Activated naive CD8-positive, alpha-beta T cell treated with anti-CD3 and anti-CD28 coated beads, Interleukin-2, amount 50 U/mL, for 24 hours (primary cell): Measurements from ENCODE around the gene ZNF121.
"Not testable (repeated sequence)": the region's sequence is repeated elsewhere in the genome, so short reads cannot be mapped to it uniquely, and the experiment has no call there.

Experiments
- ATAC-seq: fragments of 150-1000 bp; cut with Tn5 transposase; one replicate; pipeline ENCODE4 v1.10.0; 2021
- DNase-seq: peaks from one replicate; pipeline ENCODE4 v3.0.0; 2021
- H3K27ac Mint-ChIP-seq: one replicate; pipeline ENCODE4 v1.8.0; 2021; ENCODE audit warnings: mild to moderate bottlenecking, mixed read lengths
- H3K27me3 Mint-ChIP-seq: one replicate; pipeline ENCODE4 v1.8.0; 2021; ENCODE audit warnings: mixed read lengths
- H3K36me3 Mint-ChIP-seq: one replicate; pipeline ENCODE4 v1.8.0; 2021; ENCODE audit warnings: low read depth, mixed read lengths
- H3K4me1 Mint-ChIP-seq: one replicate; pipeline ENCODE4 v1.8.0; 2021; ENCODE audit warnings: mixed read lengths
- H3K4me3 Mint-ChIP-seq: one replicate; pipeline ENCODE4 v1.8.0; 2021; ENCODE audit warnings: mild to moderate bottlenecking, moderate library complexity, mixed read lengths
- H3K9me3 Mint-ChIP-seq: one replicate; pipeline ENCODE4 v1.8.0; 2021; ENCODE audit warnings: mixed read lengths

ZNF121 gene

DNA sequence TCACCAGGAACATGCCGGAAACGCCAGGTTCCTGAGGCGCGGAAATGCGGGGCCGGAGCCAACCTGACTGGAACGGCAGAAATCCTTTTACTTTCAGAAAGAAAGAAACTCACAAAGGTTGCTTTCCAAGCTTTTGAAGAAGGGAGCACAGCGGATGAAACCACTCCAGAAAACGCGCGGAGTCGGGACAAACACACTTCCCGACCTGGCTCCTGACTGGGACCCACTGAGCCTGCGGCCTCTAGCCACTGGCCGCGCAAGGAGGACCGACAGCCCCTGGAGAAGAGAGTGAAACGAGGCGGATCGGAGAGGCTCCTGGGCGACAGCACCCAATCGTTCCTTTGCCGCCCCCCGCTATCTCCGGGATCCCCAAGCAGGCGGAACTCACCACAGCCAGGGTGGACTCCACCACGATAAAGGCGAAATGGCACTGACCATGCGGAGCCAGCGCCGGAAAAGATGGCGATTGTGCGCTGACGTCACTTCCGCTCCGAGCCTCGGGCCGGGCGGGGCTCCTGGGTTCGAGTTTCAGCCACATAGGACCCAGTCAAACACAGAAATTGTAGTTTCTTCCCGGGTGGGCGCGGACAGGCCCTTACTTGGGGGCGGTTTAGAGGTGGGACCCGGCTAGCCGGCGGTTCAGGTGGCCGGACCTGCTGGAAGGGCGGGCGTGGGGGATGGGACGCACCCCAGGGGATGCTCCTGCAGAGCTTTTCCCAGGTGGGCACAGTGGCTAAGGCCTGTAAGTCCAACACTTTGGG is at the start of gene ZNF121:
TSS of gene ZNF121 (minus strand) at position 432 of the 761 bp plus-strand sequence. CDS start 16,407 bp downstream, outside the sequence.
- Mint-ChIP-seq H3K9me3 (peaks cover 10% of the 10 kb centered on the region), H3K36me3 (peaks cover 44% of the 10 kb centered on the region), H3K4me1 (peaks cover 38% of the 10 kb centered on the region), H3K27ac (peak within 1 kb of the TSS; percentile 94), H3K4me3 (peak within 1 kb of the TSS; percentile 91), H3K27me3 (peaks cover 9% of the 10 kb centered on the region)
- DNase-seq (peak; percentile 90), ATAC-seq (peak; percentile 92)

DNA sequence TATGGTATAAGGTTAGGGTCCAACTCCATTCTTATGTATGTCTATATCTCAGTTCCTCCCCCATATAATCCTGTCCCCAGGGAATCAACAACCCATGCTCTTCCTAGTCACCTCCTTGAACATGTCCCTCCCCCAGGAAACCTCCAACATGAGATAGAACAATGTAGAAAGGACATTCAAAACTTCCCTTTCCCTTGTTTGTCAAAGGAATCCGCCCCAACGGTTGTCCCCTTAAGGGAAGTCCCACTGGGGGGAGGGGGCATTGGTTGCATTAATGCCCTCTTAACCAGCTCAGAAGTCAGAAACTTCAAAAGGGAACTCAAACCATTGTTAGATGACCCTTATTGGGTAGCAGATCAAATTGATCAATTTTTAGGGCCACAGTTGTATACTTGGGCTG is 43.6 kb upstream of the ZNF121 start:
- Mint-ChIP-seq H3K36me3 (peaks cover 12% of the 10 kb centered on the region), H3K27me3 (no peaks in the 10 kb centered on the region), H3K4me1 (peaks cover 6% of the 10 kb centered on the region), H3K9me3 (no peaks in the 10 kb centered on the region), H3K27ac (no peak overlapping the region), H3K4me3 (no peak overlapping the region)
- ATAC-seq (no peak), DNase-seq (no peak)

DNA sequence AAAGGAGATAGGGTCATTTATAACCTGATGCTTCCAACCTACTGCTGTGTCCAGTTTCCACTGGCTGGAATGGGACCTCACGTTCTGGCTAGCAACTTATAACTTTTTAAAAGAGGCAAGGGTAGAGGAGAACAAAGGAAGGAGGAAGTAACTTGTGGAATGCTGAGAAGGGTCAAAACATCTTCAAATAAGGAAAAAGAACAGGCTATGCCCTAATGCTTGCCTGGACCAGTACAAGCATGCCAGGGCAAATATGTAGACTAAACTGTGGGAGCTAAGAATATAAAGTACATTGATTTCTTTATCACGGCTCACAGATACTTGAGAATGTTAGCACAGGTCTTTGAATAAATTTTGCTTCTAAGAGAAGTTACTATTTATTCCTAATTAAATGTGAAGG is 38.2 kb upstream of the ZNF121 start:
- peaks cover 3% of the 10 kb centered on the region for H3K27me3 Mint-ChIP-seq
- H3K4me1 Mint-ChIP-seq = peaks cover 27% of the 10 kb centered on the region
- no peak for ATAC-seq
- H3K9me3 Mint-ChIP-seq = no peaks in the 10 kb centered on the region
- H3K4me3 Mint-ChIP-seq = peak overlapping the region; percentile 33
- H3K27ac Mint-ChIP-seq = no peak overlapping the region
- DNase-seq = no peak
- peaks cover 32% of the 10 kb centered on the region for H3K36me3 Mint-ChIP-seq

DNA sequence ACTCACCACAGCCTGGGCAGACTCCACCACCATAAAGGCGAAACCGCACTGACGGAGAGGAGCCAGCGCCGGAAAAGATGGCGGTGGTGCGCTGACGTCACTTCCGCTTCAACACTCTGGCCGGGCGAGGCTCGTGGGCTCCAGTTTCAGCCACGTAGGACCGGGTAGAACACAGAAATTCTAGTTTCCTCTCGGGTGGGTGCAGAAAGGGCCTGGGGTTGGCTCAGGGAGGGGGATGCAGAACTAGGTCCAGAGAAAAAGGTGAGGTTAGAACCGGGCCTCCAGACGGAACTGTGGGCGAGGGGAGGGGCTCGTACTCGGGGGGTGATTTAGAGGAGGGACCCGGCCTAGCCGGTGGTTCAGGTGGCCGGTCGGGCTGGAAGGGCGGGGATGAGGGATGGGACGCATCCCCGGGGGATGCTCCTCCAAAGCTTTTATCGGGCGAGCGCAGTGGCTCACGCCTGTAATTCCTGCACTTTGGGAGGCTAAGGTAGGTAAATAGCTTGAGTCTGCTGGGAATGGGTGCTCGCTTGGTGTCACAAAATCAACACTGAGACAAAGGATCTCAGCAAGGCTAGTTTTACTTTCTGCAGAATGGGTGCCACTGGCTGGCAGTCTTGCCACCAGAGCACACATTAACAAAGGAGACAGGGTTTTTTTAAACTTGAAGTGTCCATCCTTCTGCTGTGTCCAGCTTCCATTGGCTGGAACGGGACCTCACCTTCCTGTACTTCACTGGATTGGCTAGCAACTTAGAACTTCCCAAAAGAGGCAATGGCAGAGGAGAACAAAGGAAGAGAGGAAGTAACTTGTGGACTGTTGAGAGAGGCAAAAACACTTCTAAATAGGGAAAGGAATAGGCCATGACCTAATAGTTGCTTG is 37.1 kb upstream of the ZNF121 start, which contains the start of gene ZNF561:
TSS of gene ZNF561 (minus strand) at position 77 of the 882 bp plus-strand sequence. CDS start 1,776 bp downstream, outside the sequence.
- peaks cover 27% of the 10 kb centered on the region for H3K4me1 Mint-ChIP-seq
- H3K4me3 Mint-ChIP-seq = peak within 1 kb of the TSS; percentile 100
- ATAC-seq = peak; percentile 94
- peak; percentile 89 for DNase-seq
- H3K36me3 Mint-ChIP-seq = peaks cover 39% of the 10 kb centered on the region
- H3K9me3 Mint-ChIP-seq = no peaks in the 10 kb centered on the region
- peak within 1 kb of the TSS; percentile 100 for H3K27ac Mint-ChIP-seq
- H3K27me3 Mint-ChIP-seq = peaks cover 3% of the 10 kb centered on the region

DNA sequence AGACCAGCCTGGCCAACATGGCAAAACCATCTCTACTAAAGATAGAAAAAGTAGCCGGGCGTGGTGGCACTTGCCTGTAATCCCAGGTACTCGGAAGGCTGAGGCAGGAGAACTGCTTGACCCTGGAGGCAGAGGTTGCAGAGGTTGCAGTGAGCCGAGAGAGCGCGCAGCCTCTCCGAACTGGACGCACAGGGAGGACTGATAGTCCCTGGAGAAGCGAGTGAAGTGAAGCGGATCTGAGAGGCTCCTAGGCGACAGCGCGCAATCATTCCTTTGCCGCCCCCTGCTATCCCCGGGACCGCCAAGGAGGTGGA is 36.5 kb upstream of the ZNF121 start:
- ATAC-seq (no peak), DNase-seq (no peak)
- Mint-ChIP-seq H3K27me3 (peaks cover 3% of the 10 kb centered on the region), H3K4me1 (peaks cover 26% of the 10 kb centered on the region), H3K36me3 (peaks cover 43% of the 10 kb centered on the region), H3K27ac (peak overlapping the region; percentile 100), H3K9me3 (no peaks in the 10 kb centered on the region), H3K4me3 (peak overlapping the region; percentile 100)

DNA sequence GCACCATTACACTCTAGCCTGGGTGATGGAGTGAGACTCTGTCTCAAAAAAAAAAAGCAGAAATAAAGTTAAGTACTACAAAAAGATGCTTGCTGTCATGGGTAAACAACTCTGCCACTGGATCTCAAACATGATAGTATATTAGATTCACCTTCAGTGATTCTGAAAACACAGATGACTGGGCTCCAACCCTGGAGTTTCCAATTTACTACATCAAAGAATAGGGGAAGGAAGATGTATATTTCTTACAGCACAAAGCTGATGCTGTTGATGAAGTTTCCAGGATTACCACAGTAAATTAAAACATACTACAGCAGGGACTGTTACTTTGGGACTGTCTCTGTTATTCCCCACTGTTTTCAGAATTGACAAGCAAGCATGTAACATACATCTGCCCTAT is 31.5 kb upstream of the ZNF121 start:
- ATAC-seq = no peak
- Mint-ChIP-seq H3K4me1 (peaks cover 9% of the 10 kb centered on the region), H3K9me3 (peaks cover 11% of the 10 kb centered on the region), H3K4me3 (no peak overlapping the region), H3K27ac (no peak overlapping the region), H3K27me3 (no peaks in the 10 kb centered on the region), H3K36me3 (peaks cover 81% of the 10 kb centered on the region)
- DNase-seq = no peak

DNA sequence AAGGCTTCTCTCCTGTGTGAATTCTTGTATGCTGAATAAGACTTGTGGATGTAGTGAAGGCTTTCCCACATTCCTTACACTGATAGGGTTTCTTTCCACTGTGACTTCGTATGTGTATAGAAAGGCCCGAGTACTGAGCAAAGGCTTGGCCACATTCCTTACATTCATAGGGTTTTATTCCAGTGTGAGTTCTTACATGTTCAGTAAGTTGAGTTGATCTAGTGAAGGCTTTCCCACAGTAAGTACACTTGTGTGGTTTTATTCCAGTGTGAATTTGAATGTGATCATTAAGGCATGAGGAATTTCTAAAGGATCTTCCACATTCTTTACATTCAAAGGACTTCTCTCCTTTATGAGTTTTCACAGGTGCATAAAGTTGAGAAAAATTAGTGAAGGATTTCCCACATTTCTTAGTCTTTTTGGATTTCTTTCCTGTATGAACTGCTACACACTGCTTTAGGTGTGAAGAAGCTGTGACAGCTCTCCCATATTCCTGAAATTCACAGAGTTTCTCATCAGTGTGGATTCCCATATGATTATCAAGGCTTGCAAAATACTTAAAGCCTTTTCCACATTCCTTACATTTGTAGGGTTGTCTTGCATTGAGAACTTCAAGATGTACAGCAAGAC is 26.3 kb upstream of the ZNF121 start:
- no peak for ATAC-seq
- Mint-ChIP-seq H3K4me1 (no peaks in the 10 kb centered on the region), H3K27me3 (no peaks in the 10 kb centered on the region), H3K9me3 (peaks cover 46% of the 10 kb centered on the region), H3K36me3 (peaks cover 88% of the 10 kb centered on the region), H3K27ac (no peak overlapping the region), H3K4me3 (no peak overlapping the region)
- DNase-seq = no peak

DNA sequence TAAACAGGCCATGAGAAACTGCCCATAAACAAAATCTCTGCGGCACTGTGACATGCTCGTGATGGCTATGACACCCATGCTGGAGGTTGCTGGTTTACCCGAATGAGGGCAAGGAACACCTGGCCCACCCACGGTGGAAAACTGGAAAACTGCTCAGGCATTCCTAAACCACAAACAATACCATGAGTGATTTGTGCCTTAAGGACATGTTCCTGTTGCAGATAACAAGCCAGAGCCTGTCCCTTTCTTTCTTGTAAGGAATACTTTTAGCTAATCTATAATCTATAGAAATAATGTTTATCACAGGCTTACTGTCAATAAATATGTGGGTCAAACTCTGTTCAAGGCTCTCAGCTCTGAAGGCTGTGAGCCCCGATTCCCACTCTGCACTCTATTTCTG is 24.6 kb upstream of the ZNF121 start:
- Mint-ChIP-seq H3K27me3 (no peaks in the 10 kb centered on the region), H3K9me3 (peaks cover 55% of the 10 kb centered on the region), H3K36me3 (peaks cover 75% of the 10 kb centered on the region), H3K4me3 (no peak overlapping the region), H3K4me1 (no peaks in the 10 kb centered on the region), H3K27ac (no peak overlapping the region)
- ATAC-seq (no peak), DNase-seq (no peak)

GRCh38 chr19:9597027-9597426 is 12.7 kb upstream of the ZNF121 start:
- peaks cover 3% of the 10 kb centered on the region for H3K27me3 Mint-ChIP-seq
- ATAC-seq (peak; percentile 93), DNase-seq (no peak)
- H3K36me3 Mint-ChIP-seq = peaks cover 11% of the 10 kb centered on the region
- peaks cover 14% of the 10 kb centered on the region for H3K9me3 Mint-ChIP-seq
- no peak overlapping the region for H3K4me3 Mint-ChIP-seq
- peaks cover 9% of the 10 kb centered on the region for H3K4me1 Mint-ChIP-seq
- peak overlapping the region; percentile 16 for H3K27ac Mint-ChIP-seq

- ATAC-seq (peak; percentile 41), DNase-seq (peak; percentile 79)
- no peak overlapping the region for H3K4me3 Mint-ChIP-seq
- peaks cover 19% of the 10 kb centered on the region for H3K36me3 Mint-ChIP-seq
- peaks cover 18% of the 10 kb centered on the region for H3K4me1 Mint-ChIP-seq
- peaks cover 14% of the 10 kb centered on the region for H3K27me3 Mint-ChIP-seq
- H3K27ac Mint-ChIP-seq = no peak overlapping the region
- H3K9me3 Mint-ChIP-seq = peaks cover 5% of the 10 kb centered on the region
These were observed 2.5 kb upstream of the ZNF121 start for GRCh38 chr19:9586764-9587163.

DNA sequence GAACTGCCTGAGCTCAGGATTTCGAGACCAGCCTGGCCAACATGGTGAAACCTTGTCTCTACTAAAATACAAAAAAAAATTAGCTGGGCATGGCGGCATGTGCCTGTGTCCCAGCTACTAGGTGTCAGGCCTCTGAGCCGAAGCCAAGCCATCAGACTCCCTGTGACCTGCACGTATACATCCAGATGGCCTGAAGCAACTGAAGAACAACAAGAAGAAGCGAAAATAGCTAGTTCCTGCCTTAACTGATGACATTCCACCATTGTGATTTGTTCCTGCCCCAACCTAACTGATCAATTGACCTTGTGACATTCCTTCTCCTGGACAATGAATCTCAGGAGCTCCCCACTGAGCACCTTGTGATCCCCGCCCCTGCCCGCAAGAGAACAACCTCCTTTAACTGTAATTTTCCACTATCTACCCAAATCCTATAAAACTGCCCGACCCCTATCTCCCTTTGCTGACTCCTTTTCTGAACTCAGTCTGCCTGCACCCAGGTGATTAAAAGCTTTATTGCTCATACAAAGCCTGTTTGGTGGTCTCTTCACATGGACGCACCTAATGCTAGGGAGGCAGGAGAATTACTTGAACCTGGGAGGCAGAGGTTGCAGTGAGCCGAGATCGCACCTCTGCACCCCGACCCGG is 2.1 kb downstream of the ZNF121 start:
- DNase-seq, ATAC-seq, H3K27me3 Mint-ChIP-seq: not testable (repeated sequence)
- Mint-ChIP-seq H3K9me3 (peaks cover 20% of the 10 kb centered on the region), H3K4me1 (peaks cover 47% of the 10 kb centered on the region), H3K4me3 (peak overlapping the region; percentile 91), H3K36me3 (peaks cover 63% of the 10 kb centered on the region), H3K27ac (peak overlapping the region; percentile 74)

- Mint-ChIP-seq H3K4me3 (peak overlapping the region; percentile 91), H3K27me3 (no peaks in the 10 kb centered on the region), H3K9me3 (peaks cover 30% of the 10 kb centered on the region), H3K36me3 (peaks cover 78% of the 10 kb centered on the region), H3K4me1 (peaks cover 52% of the 10 kb centered on the region), H3K27ac (peak overlapping the region; percentile 40)
- ATAC-seq = peak; percentile 12
- no peak for DNase-seq
These were observed 3.6 kb downstream of the ZNF121 start for GRCh38 chr19:9580728-9581127.

GRCh38 chr19:9570255-9570654 is 14.0 kb downstream of the ZNF121 start:
- Mint-ChIP-seq H3K4me3 (no peak overlapping the region), H3K27me3 (no peaks in the 10 kb centered on the region), H3K27ac (no peak overlapping the region), H3K36me3 (peaks cover 99% of the 10 kb centered on the region), H3K9me3 (peaks cover 67% of the 10 kb centered on the region), H3K4me1 (peaks cover 12% of the 10 kb centered on the region)
- ATAC-seq = no peak
- no peak for DNase-seq

DNA sequence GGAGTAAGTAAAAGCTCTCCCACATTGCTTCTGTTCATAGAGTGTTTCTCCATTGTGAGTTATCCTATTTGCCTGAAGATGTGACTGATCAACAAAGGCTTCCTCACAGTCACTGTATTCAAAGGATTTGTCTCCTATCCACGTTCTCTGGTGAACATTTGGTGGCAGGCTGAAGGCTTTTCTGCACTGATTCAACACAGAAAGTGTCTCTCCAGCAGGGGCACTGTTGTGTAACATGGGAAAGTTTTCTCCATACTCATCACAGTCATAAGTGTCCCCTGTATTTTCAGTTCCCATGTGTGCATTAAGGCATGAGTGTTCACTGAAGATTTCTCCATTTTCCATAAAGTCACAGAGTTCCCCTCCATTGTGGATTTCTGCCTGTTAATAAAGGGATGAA is 17.6 kb downstream of the ZNF121 start:
- Mint-ChIP-seq H3K9me3 (peaks cover 63% of the 10 kb centered on the region), H3K27ac (no peak overlapping the region), H3K4me3 (no peak overlapping the region), H3K4me1 (no peaks in the 10 kb centered on the region), H3K27me3 (no peaks in the 10 kb centered on the region), H3K36me3 (peaks cover 97% of the 10 kb centered on the region)
- DNase-seq = no peak
- ATAC-seq = no peak
